Ovary (tissue), 9 donors: ENCODE data around the gene FAM193A. TPM values are rescaled to one million over a fixed set of nuclear protein-coding genes. Genes with fewer than 3 reads are reported as not detected.

Experiments used
- DNase-seq, 5 donors: peaks; one replicate each; pipeline ENCODE4 v3.0.0-alpha.2; 2019 to 2020
- H3K27ac ChIP-seq, 2 donors: fragments of 200-600 bp; one replicate each; pipeline versions ENCODE4 v1.5.1 to v1.8.0; 2019 to 2022
- H3K27me3 ChIP-seq: fragments of 200-600 bp; one replicate; pipeline ENCODE4 v1.8.0; 2022
- H3K36me3 ChIP-seq: fragments of 200-600 bp; sonication (generic); one replicate; pipeline ENCODE4 v1.5.1; 2019
- H3K4me1 ChIP-seq: one replicate; pipeline ENCODE4 v1.8.1; 2013; ENCODE audit warnings: mild to moderate bottlenecking, moderate library complexity; ENCODE audit not compliant: insufficient read depth
- H3K4me3 ChIP-seq: fragments of 200-600 bp; sonication (generic); one replicate; pipeline ENCODE4 v1.5.1; 2017
- H3K9me3 ChIP-seq, 2 donors: fragments of 200-600 bp in 1 of 2; sonication (generic) in 1 of 2; one replicate each; pipeline versions ENCODE4 v1.5.1 to v1.8.1; 2013 to 2019; ENCODE audit warnings: mild to moderate bottlenecking in 1 of 2, moderate library complexity in 1 of 2
- EP300 ChIP-seq: sonication (generic); formaldehyde crosslinking; IDR thresholded peaks from one replicate; pipeline ENCODE4 v1.6.1; 2017; ENCODE audit warnings: antibody characterized with exemption
- POLR2A ChIP-seq: fragments of 450-650 bp; IDR thresholded peaks from one replicate; pipeline ENCODE4 v1.6.1; 2017; ENCODE audit warnings: antibody characterized with exemption, mild to moderate bottlenecking, moderate library complexity
- WGBS, 3 donors: extraction: QIAGEN DNeasy Blood & Tissue Kit in 1 of 3; methylation state at CpG; one replicate each; pipeline versions ENCODE4 v1.1.5 to v1.1.7; 2013 to 2017; 5-methylcytosine and 5-hydroxymethylcytosine counted together
- intact Hi-C, 4 donors: fragments of 100-400 bp; cut with DNase I; formaldehyde crosslinking; loops; one replicate each; pipeline versions ENCODE4 v1.11.0 to v1.15.1; 2022 to 2023
- polyA plus RNA-seq, 2 donors: library from polyadenylated mRNA; stranded (reverse); fragments of 200-250 nt in 1 of 2; fragments of 350-450 nt in 1 of 2; fragmentation: Illumina TruSeq in 1 of 2; extraction: RNeasy Lipid Tissue Mini Kit (QIAGEN cat#74804) in 1 of 2; gene quantifications; one replicate each; pipeline ENCODE4 v1.2.3, GENCODE V29; 2013 to 2014
- total RNA-seq, 7 donors: library from RNA; depleted of rRNA in 2 of 7; stranded (reverse); fragments of >200 nt in 2 of 7; fragmentation: NEBNext Ultra II Directional in 3 of 7; extraction: Animal tissue kit (Norgen Biotek cat#: 25700) in 3 of 7; gene quantifications; one replicate each; pipeline versions ENCODE4 v1.1.0 to v1.2.4, GENCODE V29; 2016 to 2023
- TF ChIP-seq, protein P1 (sequence below), 3 donors: fragments of 450-650 bp in 2 of 3; fragments of 200-600 bp in 1 of 3; IDR thresholded peaks; one replicate each; pipeline versions ENCODE4 v1.5.1 to v1.8.0; 2016 to 2022; ENCODE audit warnings: antibody characterized with exemption in 3 of 3, mild to moderate bottlenecking in 1 of 3
- donor health status: DM: no; HTN: no; CAD: no; lungs with moderate emphysema.
- donor health status: DM: no; HTN: no; CAD: no.
- donor health status: Bipolar disorder and iron deficiency.
- donor health status: DM: yes; HTN: yes; CAD: no.
- donor health status: DM: no; HTN: no; CAD: no.
- donor health status: DM: yes; HTN: yes; CAD: no.

Gene FAM193A
- total and polyA plus RNA-seq, 9 donors: 16.0 to 39.1 (median 28.7) TPM

DNA sequence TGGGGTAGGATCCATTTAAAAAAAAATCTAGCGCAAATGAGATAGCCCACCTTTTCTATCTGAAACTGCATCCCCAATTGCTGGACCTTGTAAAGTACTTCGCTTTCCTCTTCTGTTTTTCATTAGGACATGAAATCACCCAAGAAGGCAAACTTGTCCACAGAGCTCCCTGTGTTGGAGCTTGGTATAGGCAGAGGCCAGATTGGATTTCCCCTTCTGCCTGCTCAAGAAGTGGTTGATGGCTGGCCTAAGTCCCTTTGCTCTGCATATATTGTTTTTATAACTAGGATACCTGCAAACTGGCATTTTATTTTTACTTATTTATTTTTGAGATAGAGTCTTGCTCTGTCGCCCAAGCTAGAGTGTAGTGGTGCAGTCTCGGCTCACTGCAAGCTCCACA is 39.1 kb upstream of the FAM193A start:
- intact Hi-C loops: no loop called here
- DNase-seq: no peak
- no peaks in the 10 kb centered on the region for H3K36me3 ChIP-seq

DNA sequence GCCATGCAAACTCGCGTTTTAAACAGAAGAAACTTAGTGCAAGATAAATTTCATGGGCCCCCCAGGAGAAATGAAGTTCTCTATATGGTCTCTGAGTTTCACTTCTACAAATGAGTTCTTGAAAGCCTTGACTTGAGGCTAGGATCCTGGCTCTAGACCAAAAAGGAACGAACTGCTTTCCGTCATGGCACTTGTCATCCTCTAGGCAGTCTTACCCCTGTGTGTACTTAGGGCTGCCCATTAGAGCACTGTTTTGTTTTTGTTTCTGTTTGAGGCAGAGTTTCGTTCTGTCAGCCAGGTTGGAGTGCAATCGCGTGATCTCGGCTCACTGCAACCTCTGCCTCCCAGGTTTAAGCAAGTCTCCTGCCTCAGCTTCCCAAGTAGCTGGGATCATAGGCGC is 38.5 kb upstream of the FAM193A start:
- Histone ChIP-seq H3K4me3 (no peak overlapping the region), H3K27ac (no peak overlapping the region), H3K9me3 (no peaks in the 10 kb centered on the region), H3K4me1 (peaks cover 5% of the 10 kb centered on the region), H3K36me3 (no peaks in the 10 kb centered on the region), H3K27me3 (no peaks in the 10 kb centered on the region)
- WGBS, 3 donors: 87 to 93% (median 89%) methylated on average over 9 of the region's 9 CpGs
- intact Hi-C loops: no loop called here
- DNase-seq: no peak
- TF ChIP-seq POLR2A: no peak

More for the DNA sequence above, 39.1 kb upstream of the FAM193A start:
- Histone ChIP-seq H3K9me3 (no peaks in the 10 kb centered on the region), H3K27ac (no peak overlapping the region), H3K27me3 (no peaks in the 10 kb centered on the region), H3K4me3 (no peak overlapping the region), H3K4me1 (peaks cover 5% of the 10 kb centered on the region)
- TF ChIP-seq EP300: no peak
- TF ChIP-seq, protein P1, sequence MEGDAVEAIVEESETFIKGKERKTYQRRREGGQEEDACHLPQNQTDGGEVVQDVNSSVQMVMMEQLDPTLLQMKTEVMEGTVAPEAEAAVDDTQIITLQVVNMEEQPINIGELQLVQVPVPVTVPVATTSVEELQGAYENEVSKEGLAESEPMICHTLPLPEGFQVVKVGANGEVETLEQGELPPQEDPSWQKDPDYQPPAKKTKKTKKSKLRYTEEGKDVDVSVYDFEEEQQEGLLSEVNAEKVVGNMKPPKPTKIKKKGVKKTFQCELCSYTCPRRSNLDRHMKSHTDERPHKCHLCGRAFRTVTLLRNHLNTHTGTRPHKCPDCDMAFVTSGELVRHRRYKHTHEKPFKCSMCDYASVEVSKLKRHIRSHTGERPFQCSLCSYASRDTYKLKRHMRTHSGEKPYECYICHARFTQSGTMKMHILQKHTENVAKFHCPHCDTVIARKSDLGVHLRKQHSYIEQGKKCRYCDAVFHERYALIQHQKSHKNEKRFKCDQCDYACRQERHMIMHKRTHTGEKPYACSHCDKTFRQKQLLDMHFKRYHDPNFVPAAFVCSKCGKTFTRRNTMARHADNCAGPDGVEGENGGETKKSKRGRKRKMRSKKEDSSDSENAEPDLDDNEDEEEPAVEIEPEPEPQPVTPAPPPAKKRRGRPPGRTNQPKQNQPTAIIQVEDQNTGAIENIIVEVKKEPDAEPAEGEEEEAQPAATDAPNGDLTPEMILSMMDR (IDR thresholded peaks at IDR 0.05): no peak
- WGBS, 3 donors: 96 to 99% (median 99%) methylated on average over 4 of the region's 4 CpGs

DNA sequence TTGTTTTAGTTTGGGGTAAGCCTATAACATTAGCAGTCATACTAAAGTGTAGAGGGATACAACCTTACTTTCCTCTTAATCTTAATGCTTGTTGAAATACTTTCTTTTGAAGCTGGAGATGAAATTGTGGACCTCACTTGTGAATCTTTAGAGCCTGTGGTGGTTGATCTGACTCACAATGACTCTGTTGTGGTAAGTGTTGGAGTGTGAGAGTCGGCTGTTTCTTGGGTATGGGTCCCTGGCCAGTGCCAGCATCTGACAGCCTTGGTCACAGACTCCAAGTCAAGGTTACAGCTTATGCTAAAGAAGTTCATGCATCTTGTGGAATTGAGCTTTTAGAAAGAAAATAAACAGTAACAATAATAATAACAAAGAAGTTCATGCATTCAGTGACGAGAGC is 35.9 kb upstream of the FAM193A start:
- no peak overlapping the region for H3K4me3 ChIP-seq
- DNase-seq: no peak
- intact Hi-C loops: no loop called here
- TF ChIP-seq EP300 (no peak), POLR2A (no peak)
- TF ChIP-seq, protein P1 (IDR thresholded peaks at IDR 0.05): no peak
- no peaks in the 10 kb centered on the region for H3K27me3 ChIP-seq
- H3K9me3 ChIP-seq: no peaks in the 10 kb centered on the region
- peaks cover 3% of the 10 kb centered on the region for H3K4me1 ChIP-seq
- no peaks in the 10 kb centered on the region for H3K36me3 ChIP-seq
- 81 to 89% (median 87%) methylated on average over 2 of the region's 2 CpGs for WGBS, 3 donors
- H3K27ac ChIP-seq: no peak overlapping the region

DNA sequence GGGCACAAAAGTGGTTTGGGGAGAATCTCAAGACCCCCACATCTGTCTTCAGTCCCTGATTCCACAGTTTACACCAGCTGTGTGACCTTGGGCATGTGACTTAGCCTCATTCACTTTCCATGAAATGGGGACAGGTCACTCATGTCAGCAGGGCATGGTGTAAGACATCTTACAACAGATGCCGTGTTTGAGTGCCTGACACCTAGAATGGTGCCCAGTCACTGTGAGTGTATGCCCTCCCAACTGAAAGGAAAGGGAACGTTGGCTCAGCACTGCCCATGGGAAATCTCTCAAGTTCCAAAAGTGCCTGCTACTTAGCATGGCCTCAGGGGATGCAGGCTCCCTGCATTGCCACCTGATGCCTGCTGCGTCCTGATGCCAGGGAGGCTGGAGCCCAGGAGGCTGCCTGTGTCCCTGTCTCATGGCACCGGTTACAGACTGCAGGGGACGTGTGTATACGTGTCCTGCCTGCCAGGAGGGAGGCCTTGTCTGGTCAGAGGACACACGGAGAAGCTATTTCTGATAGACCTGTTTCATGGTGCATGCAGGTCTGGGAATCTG is 35.3 kb upstream of the FAM193A start:
- Histone ChIP-seq H3K4me3 (no peak overlapping the region), H3K36me3 (no peaks in the 10 kb centered on the region), H3K9me3 (no peaks in the 10 kb centered on the region), H3K4me1 (no peaks in the 10 kb centered on the region), H3K27ac (no peak overlapping the region), H3K27me3 (no peaks in the 10 kb centered on the region)
- intact Hi-C loops: no loop called here
- DNase-seq: no peak
- 85 to 90% (median 90%) methylated on average over 7 of the region's 7 CpGs for WGBS, 3 donors
- TF ChIP-seq POLR2A (no peak), EP300 (no peak)
- TF ChIP-seq, protein P1 (IDR thresholded peaks at IDR 0.05): no peak

DNA sequence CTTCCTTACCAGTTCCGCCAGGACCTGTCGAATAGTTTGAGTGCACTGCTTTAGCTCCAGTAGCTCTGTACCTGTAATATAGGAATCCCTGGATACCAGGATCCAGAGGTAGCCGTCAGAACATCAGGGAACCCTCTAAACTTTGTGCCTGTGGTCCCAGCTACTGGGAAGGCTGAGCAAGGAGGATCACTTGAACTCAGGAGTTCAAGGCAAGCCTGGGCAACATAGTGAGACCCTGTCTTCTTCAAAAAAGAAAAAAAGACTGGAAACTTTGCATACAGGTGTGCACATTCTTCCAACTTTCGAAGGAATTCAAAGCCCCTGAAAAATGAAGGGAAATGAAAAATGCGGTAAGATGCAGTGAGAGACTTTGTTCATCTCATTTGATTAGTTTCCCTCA is 32.6 kb upstream of the FAM193A start:
- no peak overlapping the region for H3K27ac ChIP-seq
- intact Hi-C loops: no loop called here
- DNase-seq: no peak
- H3K4me1 ChIP-seq: no peaks in the 10 kb centered on the region
- no peak overlapping the region for H3K4me3 ChIP-seq
- no peaks in the 10 kb centered on the region for H3K9me3 ChIP-seq
- TF ChIP-seq, protein P1 (IDR thresholded peaks at IDR 0.05): no peak
- TF ChIP-seq EP300: no peak
- WGBS, 3 donors: 95 to 97% (median 96%) methylated on average over 5 of the region's 5 CpGs
- no peaks in the 10 kb centered on the region for H3K36me3 ChIP-seq
- H3K27me3 ChIP-seq: no peaks in the 10 kb centered on the region
